HG02973 (cell line): ENCODE data around the gene UBL7.

Experiments used
- ATAC-seq: cut with Tn5 transposase; IDR thresholded peaks from one replicate; pipeline ENCODE4 v1.9.1; 2021; ENCODE audit warnings: moderate library complexity; ENCODE audit not compliant: unreplicated experiment

UBL7 gene

DNA sequence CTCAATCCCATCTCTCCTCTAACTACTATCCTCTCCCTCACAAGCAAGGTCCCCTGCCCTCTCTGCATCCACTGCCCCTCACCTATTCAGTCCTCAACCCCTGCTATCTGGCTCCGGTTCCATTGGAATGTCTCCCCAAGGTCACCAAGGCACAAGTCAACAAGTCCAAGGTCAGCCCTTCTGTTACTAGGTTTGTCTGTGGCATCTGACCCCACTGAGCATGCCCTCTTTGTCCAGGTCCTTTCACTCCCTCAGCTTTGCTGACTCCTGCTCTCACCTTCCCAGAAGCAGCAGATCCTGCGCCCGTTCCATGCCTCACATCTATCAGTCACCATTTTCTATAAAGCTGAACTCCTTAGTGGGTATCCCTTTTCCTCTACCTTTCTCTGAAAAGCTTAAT lies 18.9 kb downstream of the UBL7 start:
- ATAC-seq, result no peak

DNA sequence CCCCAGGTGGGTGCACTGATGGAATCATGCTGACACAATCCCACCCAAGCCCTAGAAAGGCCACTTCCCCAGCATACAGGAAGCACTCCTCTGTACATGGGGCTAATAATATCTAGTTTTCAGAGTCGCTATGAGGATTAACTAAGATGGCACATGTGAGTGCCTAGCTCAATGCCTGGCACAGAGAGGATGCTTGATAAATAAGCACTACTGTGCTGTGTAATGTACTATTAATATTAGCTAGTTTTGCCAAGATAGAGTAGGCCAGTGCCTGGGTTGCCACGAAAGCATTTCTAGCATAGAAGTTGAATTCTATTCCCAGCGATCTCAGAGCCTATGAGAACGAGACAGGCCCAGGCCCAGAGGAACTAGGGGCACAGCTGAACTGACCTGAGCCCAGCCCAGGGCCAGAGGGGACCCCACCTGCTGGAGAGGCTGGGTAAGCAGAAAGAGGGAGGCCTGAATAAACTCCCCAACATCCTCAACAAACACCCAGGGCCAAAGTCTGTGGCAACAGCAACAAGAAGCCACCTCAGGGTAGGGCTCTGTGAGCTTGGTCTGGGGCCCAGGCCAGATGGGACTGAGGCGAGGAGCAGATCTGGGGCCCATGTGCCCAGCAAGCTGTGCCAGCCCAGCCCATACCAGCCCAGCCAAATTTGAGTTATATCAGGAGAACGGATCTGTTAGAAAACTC lies 19.6 kb downstream of the UBL7 start:
- no peak for ATAC-seq

DNA sequence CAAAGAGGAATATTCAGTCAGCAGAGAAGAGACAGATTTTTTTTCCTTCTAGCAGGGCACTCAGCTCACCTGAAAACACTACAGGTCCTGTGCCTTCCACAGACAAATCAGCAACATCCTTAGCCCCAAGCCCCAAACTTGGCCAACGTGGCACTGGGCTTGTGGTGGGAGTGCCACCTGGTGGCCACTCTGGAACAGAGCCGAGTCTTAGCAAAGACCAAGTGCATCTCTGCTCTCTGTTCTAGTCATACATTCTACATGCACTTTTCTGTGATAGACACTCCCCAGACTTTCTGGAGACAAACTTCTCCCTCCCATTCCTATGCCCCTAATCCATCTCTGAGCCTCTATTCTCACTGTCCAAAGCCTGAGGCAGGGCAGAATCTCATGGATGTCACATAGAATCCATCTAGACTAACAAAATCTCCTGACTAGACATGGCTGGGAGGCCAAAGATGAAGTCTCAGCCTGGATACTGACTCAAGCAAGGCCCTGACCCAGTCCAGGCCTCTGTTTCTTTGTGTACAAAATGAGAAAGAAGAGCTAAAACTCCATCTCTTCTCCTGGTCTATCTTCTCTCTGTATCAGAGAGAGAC lies 22.1 kb downstream of the UBL7 start:
- ATAC-seq, result no peak

DNA sequence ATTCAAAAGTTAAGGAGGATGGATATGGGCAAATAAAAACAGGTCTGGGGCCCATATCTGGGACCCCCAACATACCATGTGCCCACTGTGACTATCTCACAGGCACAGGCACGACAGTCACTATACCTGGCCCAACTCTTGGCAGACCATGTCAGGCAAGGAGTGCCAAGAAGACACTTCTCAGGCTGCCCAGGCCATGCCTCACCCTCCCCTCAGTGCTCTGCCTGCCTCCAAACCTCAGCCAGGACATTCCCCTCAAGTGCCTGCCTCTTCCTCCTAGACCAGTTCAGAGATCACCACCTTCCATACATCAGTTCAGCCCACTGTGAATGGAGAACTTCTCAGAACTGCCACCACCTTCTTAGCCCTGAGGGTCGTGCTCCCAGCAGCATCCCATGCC lies 22.8 kb downstream of the UBL7 start:
- ATAC-seq, result no peak

DNA sequence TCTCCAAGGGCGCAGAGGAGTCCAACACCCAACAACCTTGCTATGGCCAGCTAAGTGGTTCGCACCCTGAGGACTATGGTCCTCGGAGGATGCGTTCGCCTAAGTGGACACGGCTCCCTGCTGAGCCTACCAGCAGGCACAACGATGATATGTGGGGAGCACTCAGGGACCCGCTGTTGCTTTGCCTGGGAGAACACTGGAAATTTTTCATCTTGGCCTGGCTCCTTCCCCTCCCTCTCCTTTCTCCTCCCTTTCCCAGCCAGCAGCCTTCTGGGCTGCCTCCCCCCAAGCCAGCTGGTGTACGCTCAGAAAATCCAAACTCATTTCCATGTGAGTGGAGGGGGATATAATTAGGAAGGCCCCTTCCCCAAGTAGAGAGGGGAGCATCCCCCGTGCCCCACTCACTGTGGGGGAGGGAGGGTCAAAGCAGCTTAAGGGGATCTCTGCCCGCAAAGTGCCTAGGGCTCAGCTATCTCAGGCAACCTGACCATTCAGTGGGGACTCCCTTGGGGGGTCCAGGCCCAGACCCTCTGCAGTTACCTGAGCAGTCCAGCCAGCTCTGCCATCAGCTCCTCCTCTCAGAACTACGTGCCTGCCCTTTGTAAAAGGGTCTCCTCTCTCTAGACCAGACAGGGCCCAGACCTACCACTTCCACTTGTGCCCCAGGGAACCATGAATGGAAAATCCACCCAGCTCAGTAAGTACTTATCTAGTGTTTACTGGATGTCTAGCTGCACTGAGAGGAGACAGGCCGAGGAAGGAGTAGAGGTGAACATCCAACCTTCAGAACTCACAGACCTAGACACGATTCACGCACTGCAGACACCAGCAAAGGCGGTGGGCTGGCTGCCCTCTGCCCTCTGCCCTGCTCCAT lies 26.5 kb downstream of the UBL7 start:
- ATAC-seq, result peak; percentile 6

DNA sequence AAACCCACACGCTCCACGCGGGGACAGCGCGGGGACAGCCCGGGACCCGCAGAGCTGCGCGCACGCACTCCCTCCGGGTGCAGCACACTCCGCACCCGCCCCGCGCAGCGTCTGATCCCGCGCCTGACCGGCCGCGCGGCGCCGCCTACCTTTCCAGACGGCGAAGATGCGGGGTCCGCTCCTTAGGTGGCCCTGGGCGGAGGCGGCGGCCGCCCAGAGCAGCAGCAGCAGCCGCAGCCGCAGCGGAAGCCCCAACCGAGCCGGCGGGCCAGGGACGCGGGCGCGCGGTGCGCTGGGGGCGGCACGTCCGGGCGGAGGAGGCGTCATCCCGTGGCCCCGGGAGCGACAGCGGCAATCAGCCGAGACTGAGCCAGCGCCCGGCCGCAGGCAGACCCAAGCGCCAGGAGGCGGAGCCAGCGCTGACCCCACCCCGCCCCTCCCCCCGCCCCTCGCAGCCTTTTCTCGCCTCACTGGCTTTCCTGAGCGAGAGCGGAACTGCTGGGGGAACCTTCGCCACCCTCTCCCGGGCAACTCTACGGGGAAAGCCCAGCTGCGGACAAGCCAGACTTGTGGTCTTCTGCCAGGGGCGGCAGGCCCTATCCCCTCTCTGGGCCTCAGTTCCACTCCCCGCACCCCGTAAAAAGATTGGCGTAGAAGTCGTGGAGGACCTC lies 27.2 kb downstream of the UBL7 start, which contains the start of gene SEMA7A:
SEMA7A (minus strand) TSS at position 367 of the 671 bp plus-strand sequence; CDS start at position 327, 40 bp downstream.
- peak; percentile 56 for ATAC-seq

DNA sequence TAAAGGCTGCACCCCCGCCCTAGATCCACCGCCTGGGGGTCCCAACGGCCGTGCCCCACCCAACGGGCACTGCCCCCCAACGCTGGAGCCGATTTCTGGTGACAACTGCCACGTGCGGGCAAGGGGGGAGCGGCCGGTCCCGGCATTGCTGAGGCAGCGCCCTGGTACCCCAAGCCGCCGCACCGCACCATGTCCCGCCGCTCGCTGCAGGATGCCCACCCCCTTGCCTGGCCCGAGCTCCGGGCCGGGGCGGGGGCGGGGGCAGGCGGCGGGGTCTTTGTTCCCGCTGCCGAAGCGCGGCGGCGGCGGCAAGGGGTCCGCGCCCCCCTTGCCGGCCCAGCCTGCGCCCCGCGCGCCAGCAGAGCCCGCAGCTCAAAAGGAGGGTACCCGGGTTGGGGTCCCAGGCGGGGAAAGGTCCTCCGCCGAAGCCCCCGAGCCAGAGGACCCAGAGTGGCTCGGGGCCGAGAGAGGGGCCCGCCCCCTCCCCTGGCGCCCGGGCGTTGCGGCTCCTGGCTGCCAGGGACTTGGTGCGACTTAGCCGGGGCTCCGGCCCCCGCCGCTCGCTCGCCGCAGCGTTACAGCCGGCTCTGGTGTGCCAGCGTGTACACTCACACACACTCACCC lies 27.9 kb downstream of the UBL7 start:
- ATAC-seq, result no peak

DNA sequence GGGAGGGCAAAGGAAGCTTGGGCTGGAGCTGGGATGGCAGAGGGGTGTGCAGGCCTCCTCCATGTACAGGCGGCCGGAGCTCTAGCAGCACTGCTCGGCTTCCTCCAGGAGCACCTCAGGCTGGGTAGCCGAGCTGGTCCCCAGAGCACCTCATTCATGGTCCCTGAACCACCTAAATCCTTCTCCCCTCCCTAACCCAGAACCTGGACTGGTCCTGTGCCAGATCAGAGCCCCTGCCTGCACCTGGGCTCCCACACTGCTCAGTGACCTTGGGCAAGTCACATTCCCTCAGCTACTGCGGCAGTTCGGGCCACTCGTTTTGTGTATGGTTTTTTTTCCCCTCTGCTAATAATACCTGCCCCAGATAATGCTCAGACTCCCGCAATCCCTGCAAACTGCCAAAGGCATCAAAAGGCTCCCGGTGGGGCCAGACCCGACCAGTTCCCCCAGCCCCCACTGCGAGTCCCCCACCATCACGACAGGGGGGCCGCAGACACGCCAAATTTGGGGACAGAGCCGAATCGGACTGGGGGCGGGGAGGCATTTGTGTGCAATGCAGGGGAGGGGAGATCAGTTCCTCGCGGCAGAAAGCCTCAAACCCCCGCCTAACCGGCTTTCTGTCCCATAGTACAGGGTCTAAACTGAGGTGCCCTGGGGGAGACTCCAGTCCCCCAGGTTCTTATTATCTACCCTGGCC lies 28.5 kb downstream of the UBL7 start:
- ATAC-seq, result no peak

DNA sequence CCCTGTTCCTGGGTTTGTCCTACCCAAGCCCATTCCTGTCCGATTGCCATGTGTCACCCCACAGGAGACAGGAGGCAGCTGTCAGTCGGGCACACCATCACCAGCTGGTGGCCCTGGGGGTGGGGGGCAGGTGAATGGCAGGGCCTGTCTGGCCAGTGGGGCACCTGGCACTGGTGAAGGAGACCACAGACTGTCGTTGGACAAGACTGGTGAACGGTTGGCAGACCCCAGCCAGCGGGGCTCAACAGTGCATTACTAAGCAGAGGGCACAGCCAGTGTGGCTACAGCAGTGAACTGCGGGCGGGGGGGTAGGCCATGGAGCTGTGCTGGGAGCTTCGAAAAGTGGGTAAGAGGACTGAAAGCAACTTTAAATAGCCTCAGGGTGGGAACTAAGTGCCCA lies 29.3 kb downstream of the UBL7 start:
- ATAC-seq, result no peak

DNA sequence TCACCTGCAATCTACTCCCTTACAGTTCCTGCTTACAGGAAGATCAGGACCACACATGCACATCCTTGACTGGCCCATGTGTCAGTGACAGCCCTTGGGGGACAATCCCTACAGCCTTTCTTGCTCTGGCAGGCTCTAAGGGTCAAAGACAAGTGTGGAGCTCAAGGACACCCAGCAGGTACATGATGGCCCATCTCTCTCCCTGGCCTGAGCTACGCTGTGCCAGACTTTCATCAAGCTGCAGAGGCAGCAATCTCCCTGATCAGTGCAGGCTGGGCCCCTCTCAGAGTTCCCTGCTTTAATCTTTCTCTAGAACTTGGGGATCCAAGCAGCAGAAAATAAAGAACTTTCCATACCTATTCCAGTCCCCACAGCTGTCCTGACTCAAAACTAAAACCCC lies 29.8 kb downstream of the UBL7 start:
- ATAC-seq, result no peak

DNA sequence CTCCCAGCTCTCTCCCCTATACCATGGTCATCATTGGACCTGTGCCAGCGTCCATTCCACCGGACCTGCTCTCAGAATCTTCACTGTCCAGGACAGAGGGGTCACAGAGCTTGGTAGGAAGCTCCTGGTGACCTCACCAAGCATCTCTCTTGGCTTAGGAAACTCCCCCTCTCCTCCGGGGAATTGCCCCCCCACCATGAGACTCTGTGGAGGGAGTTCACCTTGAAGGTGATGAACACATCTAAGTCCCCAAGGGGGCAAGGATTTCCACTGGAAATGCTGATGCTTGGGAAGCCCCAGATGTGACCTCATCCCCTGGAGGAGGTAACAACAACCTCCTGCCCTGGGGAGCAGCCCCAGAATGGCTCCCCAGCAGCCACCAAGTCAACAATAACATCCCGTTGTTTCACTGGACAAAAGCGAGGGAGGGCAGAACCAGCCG lies 30.4 kb downstream of the UBL7 start:
- no peak for ATAC-seq

DNA sequence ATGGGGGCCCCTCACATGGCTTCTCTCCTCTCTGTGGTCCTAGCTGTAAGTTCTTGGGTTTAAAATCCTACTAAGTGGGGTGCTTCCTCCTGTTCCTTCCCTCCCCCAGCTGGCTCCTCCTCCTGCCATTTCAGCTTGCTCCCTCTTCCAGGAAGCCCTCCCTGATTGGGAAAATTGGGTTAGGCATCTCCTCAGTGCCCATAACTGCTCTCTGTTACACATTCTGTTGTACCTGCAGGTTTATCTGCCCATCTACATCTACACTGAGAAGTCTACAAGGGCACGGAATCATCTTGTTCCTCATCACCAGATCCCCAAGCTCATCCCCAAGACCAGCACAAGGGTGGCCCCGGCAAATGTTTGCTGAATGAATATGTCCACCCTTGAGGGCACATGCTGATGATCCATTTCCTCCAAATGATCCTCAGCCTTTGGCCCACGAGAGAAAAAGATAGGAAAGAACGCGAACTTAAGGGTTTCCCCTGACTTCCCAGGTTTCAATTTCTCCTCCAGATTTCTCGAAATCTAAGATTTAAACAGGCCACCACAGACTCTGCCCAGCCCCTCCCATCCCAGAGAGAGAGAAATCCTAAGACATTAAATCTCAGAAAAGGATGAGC lies 31.1 kb downstream of the UBL7 start:
- no peak for ATAC-seq

DNA sequence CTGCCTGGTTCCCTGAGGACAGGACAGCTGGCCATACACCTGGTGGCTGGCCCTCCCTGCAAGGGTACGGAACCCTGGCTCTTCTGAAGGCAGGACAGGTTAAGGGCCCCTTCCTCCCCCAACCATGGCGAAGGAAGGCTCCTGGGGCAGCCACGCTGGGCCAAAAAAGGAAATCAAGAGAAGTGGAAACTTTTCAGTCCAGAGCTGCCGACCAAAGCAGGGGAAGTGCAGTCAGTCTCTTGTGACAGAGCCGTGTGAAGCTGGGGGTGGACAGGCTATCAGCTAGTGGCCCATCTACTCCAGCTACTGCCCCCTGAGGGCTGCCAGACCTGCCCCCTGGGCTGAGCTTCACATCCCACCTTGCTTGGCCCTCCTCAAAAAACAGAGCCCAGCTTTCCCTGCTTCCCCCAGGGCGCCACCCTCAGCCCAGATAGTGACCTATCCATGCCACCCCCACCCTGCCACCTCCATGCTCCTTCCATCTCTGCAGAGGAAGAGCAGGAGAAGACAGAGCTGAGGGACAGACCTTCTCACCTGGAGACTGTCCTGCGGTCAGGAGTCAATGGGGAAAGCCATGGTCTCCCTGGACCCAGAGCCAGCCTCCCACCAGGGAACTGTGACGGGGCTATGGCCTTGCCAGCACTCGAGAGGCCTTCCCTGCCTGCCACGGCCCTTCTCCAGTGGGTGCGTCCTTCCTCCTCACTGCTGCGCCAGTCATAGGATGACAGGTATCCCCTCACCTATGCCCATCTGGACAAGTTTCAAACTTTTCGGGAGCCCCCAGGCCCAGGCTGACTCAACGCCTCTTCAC lies 31.8 kb downstream of the UBL7 start:
- ATAC-seq, result no peak

DNA sequence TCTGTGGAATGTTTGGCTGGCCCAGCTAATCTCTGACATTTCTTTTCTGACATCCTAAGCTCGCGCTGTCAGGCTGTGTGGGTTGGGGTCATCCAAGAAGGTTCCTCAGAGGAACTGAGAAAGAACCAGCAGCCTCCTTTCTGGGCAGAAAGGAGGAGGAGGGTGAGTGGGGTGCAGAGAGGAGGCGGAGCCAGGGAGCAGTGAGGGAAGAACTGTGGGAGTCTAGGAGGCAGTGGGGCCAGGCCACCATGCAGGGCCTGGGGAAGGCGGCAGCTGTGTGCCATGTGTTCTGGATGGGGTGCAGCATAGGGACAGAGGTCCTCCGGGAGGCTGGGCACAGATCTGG lies 32.5 kb downstream of the UBL7 start:
- ATAC-seq, result no peak

DNA sequence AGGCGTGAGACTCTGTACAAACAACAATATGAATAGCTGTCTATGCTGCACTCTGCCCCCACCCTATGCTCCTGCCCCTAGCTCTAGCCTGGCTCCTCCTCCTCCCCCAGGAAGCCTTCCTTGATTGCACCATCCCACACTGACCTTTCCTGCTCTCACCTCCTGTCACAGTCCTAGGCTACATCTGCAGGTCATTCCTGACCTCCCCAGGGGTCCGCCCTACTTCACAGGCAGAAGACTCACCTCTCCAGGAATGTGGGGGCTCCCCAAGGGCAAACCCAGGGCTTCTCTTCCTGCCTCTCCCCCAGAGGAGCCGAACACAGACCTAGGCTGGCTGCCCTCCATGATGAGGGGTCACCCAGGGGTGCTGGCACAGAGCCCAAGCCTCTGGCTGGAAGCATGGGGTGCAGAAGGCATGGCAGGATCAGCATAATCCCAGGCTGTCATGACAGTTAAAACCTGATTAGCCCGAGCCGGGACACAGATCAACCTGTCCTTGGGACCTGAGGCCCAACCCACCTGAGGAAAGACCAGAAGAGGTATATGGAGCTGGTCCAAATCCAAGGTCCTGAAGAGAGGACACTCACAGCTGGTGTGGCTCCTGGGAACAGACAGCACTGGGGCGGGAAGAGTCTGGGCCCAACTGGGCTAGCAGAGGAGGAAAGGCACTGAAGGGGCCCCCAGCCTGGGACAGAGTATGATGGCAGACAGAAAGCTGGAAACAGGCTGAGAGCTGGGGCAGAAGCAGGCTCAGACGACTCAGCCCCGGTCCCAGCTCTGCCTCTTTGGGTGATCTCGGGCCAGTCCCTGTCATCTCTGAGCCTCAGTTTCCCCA lies 33.1 kb downstream of the UBL7 start:
- ATAC-seq, result no peak

DNA sequence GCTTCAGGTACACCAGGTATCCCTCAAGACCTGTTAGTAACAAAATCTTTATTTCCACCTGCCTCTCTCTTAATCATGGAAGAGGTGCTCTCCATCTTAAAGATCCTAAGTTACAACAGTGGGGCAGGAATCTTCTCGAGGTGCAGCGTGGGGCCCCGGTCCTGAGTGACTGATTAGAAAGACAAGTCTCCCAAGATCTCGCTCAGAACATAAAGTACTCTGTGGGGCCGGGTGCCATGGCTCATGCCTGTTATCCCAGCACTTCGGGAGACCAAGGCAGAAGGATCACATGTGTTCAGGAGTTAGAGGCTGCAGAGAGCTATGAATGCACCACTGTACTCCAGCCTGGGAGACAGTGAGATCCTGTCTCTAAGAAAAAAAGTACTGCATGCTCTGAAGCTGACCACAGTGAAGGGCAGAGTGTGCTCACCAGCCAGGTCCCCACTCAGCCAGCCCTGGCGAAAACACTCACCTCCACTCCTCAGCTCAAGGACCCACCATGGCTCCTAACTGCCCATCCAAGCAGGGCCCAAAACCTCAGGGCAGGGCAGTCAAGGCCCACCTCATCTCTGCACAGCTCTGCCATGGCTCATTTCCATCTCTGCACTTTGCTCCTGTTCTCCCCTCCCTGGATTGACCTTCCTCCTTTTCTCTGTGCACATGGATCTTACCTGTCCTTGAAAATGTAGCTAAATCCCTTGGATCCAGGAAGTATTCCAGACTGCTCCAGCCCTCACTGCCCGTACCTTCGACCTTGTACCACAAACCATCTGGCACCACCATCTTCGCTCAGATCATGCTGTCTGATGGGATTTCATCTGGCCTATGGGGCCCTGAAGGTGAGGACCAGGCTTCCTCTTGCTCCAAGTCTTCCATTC lies 34.3 kb downstream of the UBL7 start:
- no peak for ATAC-seq

DNA sequence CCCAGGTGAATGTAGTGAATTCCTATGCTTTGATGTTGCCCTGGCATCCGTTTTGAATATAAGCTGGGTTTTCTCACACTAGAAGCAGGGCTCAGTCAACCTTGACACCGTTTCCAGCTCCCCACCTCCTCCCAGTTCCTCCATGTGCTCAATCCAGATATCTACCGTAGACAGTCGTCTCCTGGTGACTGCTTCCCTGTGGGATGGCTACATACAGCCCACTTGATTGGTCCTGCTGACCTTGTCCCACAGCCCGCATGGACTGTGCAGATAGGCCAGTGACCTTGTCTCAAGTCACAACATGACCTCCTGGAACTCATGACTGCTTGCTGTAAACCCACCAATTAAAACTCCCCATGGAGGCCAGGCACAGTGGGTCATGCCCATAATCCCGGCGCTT lies 35.3 kb downstream of the UBL7 start:
- ATAC-seq, result no peak
